Parathyroid adenoma (tissue), 2 donors: ENCODE measurements around the gene FOXD4L6.
"Not testable (repeated sequence)": the region's sequence is repeated elsewhere in the genome, so short reads cannot be mapped to it uniquely, and the experiment has no call there.

Experiments
- H2AFZ ChIP-seq: fragments of 300-600 bp; sonication (generic); one replicate; pipeline ENCODE4 v1.7.0; 2017; ENCODE audit warnings: antibody characterized with exemption, mild to moderate bottlenecking
- H3K27ac ChIP-seq: fragments of 300-600 bp; sonication (generic); one replicate; pipeline ENCODE4 v1.7.0; 2017
- H3K27me3 ChIP-seq: fragments of 300-600 bp; sonication (generic); one replicate; pipeline ENCODE4 v1.7.0; 2017; ENCODE audit warnings: low read length; ENCODE audit not compliant: control insufficient read depth, insufficient read depth
- H3K36me3 ChIP-seq: fragments of 300-600 bp; sonication (generic); one replicate; pipeline ENCODE4 v1.7.0; 2017; ENCODE audit warnings: low read length; ENCODE audit not compliant: control insufficient read depth, insufficient read depth
- H3K4me1 ChIP-seq: fragments of 300-600 bp; sonication (generic); one replicate; pipeline ENCODE4 v1.7.0; 2017; ENCODE audit warnings: control low read depth
- H3K4me2 ChIP-seq: fragments of 300-600 bp; sonication (generic); one replicate; pipeline ENCODE4 v1.7.0; 2017; ENCODE audit warnings: low read length
- H3K4me3 ChIP-seq: fragments of 300-600 bp; sonication (generic); one replicate; pipeline ENCODE4 v1.7.0; 2017; ENCODE audit warnings: low read depth, low read length
- H3K79me2 ChIP-seq: fragments of 300-600 bp; sonication (generic); one replicate; pipeline ENCODE4 v1.7.0; 2017; ENCODE audit warnings: control low read depth
- H3K9ac ChIP-seq: fragments of 300-600 bp; sonication (generic); one replicate; pipeline ENCODE4 v1.7.0; 2017; ENCODE audit warnings: mild to moderate bottlenecking
- H3K9me3 ChIP-seq: fragments of 300-600 bp; sonication (generic); one replicate; pipeline ENCODE4 v1.7.0; 2017; ENCODE audit warnings: low read length; ENCODE audit not compliant: control insufficient read depth
- donor health status: primary hyperparathyroidism.

Gene FOXD4L6

GRCh38 chr9:41082358-41082757 is 46.1 kb downstream of the FOXD4L6 start:
- not testable (repeated sequence) for H3K27ac ChIP-seq, H3K36me3 ChIP-seq, H3K4me3 ChIP-seq, H3K79me2 ChIP-seq, H3K4me1 ChIP-seq, H3K9me3 ChIP-seq, H3K9ac ChIP-seq, H3K27me3 ChIP-seq, H3K4me2 ChIP-seq, H2AFZ ChIP-seq

- not testable (repeated sequence) for H3K36me3 ChIP-seq, H3K4me2 ChIP-seq, H3K79me2 ChIP-seq
Observed at GRCh38 chr9:41079464-41079863, 49.0 kb downstream of the FOXD4L6 start.

GRCh38 chr9:41077586-41077985 is 50.9 kb downstream of the FOXD4L6 start:
- H3K9ac ChIP-seq, H3K36me3 ChIP-seq, H3K9me3 ChIP-seq: not testable (repeated sequence)

More at GRCh38 chr9:41079464-41079863, 49.0 kb downstream of the FOXD4L6 start:
- H3K27ac ChIP-seq, H3K4me1 ChIP-seq, H3K9me3 ChIP-seq, H3K9ac ChIP-seq, H3K4me3 ChIP-seq, H2AFZ ChIP-seq, H3K27me3 ChIP-seq: not testable (repeated sequence)

More at GRCh38 chr9:41077586-41077985, 50.9 kb downstream of the FOXD4L6 start:
- H3K27me3 ChIP-seq, H3K27ac ChIP-seq, H3K4me2 ChIP-seq, H3K4me3 ChIP-seq, H3K4me1 ChIP-seq, H3K79me2 ChIP-seq, H2AFZ ChIP-seq: not testable (repeated sequence)
